ENCODE results near the gene MDFI.
A peak's percentile ranks its signal among the peaks of the same experiment; 100 is the strongest.

MDFI gene

DNA sequence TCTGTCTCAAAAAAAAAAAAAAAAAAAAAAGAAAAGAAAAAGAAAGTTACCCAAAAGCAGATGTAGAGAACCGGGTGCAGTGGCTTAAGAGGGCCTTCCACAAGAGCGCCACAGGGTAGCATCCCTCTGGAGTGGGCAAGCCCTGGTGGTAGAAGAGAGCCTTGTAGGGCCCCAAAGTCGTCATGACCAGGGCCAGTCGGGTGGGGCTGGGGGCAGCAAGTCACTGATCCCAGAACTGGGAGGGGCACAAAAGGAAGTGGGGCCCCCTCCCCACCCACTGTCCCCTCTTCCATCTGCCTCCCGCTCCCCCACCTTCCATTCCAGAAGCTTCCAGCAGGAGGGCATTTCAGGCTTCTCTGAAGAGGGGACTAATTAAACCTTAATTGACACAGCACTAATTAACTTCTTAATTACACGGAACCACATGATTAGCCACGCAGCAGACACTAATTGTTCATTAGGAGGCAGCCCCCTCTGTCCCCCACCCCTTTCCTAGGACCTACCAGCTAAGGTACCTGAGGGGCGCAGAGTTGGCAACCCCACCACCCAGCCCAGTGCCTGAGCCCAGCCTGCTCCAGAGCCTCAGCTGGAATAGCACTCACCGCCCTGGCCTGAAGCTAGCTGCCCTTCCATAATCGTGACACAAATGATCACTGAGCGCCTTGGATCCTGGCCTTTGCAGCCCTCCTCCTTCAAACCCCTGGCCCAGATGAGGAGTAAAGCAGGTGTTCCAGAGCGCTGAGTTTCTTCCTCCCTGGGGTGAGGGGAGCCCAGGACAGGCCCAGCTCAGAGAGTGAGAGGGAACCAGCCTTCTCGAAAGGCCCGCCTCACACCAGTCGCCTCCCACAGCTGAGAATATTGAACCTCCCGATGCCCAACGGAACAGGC, 34.8 kb downstream of the MDFI start:
- DNase-seq (ENCODE audit: low spot score), result no peak

DNA sequence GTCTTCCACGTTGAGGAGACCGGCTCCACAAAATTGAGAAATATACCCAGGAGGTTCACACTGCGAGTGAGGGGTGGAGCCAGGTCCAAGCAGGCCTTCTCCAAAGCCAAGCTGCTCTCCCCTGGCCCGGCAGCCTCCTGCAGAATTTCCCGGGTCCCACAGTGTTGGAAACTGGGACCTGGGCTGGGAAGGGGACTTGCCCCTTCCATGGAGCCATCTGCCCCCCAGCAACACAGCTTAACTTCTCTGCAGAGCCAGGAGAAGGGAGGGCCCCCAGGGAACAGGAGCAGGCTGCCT, 35.4 kb downstream of the MDFI start:
- DNase-seq (ENCODE audit: low spot score), result no peak

DNA sequence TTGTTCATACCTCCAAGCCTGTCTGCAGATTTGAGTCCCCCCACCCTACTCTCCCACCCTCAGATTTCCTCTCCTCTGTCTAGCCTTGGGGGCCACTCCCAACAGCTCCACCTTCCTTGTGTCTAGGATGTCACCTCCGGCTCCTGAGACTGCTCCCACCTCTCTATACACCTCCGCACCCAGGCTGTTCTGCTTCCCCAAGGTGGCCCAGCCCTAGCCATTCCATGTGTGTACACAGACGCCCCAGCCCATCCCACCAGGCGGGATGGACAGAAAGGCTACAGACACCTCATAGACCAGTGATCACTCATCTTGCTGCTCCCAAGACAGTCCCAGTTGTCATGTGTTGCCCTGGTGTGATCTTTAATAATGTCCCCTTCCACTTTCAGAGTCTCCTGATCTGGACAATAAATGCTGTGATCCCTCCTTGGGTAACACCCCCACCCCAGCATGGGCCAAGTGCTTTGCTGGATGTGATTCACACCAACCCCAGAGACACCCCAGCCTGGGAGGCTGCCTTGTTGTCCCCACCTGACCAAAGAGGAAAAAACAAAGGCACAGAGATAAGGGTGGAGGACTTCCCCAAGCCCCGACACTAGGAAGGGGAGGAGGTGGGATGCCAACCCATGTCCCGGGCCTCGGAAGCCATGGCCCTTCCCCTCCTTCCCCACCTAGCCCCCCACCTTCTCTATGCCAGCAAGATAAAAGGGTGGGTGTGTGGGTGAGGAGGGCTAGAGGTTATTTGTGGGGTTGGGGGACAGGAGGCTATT, 36.1 kb downstream of the MDFI start:
- no peak for DNase-seq (ENCODE audit: low spot score)

DNA sequence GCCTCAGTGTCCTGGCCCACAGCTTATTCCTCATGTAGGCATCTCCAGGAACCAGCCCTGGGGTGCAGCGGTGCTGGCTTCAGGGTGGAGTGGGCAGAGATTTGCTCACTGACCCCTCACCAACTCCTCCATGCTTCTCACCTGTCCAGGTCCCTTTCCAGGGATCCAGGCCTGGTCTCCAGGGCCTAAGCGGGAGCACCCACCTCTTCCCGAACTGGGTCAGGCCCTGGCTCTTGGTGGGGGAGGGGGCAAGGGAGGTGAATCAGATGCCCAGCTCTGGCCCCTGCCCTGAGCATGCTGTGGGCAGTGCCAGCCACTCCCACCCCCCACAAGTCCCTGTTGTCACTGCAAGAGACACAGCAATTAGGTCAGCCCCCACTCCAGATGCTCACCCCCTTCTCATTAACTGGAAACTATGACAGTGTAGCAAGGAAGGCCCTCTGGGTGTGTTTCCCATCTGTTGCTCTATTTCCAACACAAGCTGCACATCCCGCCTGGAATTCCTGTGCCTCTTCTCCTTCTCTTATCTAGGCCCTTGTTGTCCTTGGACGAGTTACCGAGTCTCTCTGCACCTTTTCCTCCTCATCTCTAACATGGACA, 37.0 kb downstream of the MDFI start:
- no peak for DNase-seq (ENCODE audit: low spot score)

DNA sequence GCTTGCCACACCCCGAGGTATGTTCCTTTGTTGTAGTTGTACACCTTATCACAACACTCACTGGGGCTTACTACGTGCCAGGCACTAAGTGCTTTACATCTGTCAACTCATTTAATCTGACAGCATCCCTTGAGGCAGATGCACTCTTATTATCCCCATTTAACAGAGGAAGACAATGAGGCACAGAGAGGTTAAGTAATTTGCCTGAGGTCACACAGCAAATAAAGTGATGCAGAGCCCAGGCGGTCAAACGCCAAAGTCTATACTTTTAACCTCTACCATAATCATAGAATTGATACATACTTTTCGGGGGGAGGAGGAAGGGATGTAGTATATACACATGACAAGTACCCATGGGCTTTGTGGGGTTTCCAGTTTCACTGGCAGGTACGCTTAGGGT, 37.7 kb downstream of the MDFI start:
- DNase-seq (ENCODE audit: low spot score), result no peak

DNA sequence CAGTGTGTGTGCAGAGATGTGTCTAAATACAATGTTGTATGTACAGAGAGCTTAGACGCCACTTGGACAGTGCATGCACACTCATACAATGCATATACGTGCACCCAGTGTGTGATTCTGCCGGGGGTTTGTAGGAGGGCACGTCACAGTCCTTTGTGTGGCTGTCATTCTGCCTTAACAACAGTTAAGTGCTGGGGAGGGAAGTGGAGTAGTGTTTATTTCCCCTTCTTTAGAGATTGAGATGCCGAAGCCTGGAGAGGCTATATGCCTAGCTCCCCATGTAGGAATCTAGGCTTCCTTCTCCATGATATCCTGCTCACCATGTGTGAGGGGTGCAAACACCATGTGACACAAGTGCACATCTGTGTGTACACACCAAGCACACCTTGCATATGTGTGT, 38.2 kb downstream of the MDFI start:
- no peak for DNase-seq (ENCODE audit: low spot score)

DNA sequence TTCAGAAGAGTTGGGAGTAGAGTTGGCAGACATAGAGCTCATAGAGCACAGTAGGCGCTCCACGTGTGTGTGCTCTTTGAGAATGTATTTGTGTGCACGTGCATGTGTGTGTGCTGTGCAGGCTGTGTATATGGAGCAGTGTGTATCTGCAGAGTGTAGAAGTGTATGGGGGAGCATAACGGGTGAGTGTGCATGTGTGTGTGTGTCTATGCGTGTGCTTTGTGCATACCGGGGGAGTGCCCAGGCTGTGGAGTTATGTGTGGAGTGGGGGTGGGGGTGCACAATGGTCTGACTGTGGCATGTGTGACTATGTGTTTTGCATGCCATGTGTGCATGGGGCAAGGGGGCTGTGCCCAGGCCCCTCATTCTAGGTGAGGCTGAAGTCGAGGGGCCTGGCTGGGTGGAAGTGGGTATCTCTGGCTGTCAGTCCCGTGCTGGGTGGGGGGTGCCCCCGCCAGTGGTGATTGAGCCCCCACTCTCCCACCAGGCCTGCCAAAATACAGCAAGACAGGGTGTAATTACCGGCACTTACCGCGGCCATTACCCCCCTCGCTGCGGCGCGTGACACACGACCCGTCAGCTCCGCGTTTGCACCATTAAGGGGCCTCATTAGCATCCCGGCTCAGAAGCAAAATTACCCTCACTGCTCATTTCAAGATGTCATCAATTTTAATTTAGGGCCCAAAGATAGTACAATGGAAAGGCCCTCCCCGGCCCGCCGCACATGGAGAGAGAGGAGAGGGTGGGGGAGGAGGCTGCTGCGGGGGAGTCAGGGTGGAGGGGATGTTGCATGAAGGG, 39.1 kb downstream of the MDFI start:
- DNase-seq (ENCODE audit: low spot score), result no peak

DNA sequence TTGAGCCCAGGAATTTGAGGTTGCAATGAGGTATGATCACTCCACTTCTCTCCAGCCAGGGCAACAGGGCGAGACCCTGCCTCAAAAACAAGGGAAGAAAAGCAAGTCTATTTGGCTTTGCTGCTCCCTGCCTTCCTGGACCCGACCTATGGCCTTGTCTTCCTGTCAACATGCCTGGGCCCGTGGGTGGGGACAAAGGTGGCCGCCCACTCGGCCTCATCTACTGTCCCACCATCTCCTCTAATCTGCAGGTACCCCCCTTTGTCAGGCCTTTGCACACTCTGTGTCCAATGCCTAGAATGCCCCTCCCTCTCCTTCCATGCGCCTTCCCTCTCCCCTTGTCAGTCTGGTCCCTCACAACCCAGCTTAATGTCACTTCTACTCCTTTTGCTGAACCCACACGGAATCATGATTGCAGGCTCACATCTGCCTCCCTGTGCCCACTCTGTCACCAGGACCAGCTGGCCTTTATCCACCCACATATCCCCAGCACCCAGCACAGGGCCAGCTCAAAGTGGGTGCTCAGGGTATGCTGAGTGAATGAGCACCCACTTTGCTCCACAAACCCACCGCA, 40.3 kb downstream of the MDFI start:
- DNase-seq (ENCODE audit: low spot score), result no peak

DNA sequence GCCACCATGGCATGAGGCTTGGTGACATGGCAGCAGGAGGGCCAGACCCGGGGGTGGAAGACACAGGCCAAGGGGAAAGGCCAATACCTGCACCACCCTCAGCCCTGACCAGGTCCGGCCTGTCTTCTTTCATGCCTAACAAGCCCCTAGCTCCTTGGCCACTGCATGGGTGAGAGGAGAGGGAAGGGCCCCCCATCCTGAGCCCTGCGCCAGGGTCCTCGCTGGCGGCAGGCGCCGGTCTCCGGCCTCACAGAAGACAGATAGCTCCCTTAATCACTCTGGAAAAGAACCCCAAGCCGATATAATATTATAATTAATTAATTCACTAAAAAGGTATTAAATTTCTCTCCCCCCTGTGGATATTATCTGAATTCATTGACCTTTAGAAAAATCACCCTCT, 41.4 kb downstream of the MDFI start:
- no peak for DNase-seq (ENCODE audit: low spot score)

DNA sequence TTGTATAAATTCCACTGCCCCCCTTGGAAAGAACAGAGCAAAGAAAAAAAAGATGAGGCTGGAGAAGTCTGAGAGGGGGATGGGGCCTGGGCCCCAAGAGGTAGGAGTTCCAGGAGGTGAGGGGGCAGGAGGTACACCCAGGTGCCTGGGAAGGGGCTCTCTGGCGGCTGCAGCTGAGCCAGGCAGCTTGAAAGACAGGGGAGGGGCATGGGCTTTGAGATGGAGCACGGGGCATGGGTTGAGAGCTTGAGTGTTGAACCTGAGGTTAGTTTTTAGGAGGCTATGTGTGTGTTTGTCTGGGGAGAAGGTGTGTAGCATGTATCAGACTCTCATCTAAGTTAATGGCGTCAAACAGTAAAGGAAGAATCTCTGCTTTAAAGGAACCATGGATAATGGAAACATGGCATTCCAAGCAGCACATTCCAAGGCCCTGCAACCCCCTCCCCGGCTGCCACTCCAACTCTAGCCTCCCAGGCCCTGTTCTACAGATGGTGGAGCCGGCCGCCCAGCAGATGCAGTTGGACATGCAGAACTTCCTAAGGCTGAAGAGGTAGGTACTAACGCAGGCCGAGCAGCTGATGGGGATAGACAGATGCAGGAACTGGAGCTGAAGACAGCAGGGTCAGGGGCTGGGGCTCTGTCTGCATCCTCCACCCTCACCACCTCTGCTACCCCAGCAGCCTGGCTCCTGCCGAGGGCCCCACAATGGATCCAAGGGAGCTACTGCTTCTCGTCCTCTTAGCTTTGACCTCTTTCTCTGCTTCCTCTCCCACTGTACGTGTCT, 42.1 kb downstream of the MDFI start:
- DNase-seq (ENCODE audit: low spot score), result no peak

DNA sequence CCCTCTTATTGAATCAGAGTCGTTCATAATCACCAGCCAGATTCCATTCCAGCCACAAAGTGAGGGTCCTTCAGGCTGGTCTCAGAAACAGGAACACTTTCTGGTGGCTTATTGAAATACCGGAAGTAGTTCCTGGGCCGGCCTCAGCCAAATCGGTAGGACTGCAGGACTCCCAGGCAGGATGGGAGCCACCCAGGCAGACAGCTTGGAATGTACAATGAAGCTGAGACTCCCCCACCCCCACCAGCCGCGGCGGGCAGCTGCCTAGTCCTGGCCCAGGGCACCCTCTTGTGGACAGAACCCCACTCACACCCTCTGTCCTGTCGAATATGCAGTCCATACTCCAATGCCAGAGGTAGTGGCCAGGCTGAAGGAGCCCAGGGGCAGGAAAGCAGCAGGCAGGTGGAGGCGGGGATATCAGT, 43.8 kb downstream of the MDFI start:
- DNase-seq (ENCODE audit: low spot score), result peak; percentile 10

DNA sequence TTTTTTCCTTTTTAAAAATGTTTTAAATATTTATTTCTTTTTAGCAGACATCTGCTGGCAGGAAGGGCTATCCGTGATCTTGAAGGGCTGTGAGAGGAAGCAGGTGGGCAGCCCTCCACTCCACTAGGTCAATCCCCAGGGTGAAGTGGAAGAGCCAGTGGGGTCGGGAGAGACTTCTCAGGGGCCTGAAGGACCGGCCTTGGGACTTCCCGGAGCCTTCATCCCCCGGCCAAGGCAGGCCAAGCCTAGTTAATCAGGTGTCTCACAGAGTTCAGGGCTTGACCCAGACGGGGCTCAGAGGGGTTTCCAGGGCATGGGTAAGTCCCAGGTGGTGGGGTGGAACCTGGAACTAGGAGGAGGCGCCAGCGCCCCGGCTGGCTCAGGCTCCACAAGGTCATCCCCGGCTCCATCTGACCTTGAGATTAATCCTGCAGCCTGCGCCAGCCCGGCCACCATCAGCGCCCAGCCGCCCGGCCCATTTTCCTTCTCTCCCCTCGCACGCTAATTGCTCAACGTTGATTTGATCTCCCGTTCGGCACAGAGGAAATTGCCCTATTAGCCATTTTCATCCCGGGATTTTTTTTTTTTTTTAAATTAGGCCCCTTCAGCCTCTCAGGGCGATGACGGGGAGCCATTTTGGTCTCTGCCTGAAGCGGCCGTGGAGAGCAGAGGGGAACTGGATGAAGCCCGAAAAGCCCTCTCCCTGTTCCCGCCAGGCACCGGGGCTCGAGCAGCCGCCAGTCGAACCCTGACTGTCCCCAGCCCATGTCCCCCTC, 44.4 kb downstream of the MDFI start:
- no peak for DNase-seq (ENCODE audit: low spot score)

DNA sequence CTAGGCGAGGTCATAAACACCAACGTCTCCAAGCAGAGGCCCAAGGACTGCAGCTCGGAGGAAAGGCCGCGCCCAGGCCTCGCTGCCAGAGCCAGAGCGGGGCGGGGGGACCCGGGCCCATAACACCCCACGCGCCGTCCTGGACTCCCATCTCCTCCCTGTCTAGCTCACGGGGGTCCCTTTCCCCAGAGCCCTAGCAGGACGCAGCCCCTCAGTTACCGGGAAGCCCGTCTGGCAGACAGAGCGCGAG, 44.9 kb downstream of the MDFI start:
- no peak for DNase-seq (ENCODE audit: low spot score)

DNA sequence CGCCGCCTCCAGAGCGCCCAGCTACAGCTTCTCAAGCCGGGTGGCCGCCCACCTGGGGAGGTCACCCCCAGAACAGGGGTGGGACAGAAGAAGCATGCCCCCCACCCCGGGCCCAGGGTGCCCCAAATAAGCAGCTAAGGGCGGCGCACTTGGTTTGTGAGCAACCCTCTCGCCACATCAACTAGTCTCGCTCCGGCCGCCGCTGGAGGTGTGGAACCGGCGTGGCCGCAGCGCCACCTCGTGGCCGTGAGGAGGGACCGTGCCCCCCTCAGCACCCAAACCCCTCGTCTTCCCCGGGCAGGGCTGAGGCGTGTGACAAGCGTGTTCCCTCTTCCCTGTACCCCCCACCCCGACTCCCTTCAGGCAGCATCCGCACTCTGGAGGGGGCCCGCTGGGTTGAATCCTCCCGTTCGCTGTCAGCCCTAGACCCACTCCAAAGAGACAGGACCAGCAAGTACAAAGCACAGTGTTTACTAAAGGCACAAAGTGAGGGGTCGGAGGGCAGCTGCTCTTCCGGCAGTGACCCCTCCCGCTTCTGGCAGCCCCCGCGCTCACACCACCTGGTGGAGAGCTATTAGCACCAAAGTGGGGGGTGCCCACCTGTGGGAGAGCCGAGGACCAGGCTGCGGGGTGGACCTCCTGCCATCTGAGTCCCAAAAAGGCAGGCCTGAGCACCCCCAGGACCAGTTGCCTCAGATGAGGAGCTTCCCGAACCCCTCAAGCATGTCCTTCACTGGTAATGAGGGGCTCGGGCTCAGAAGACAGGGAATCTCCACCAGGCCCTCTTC, 45.4 kb downstream of the MDFI start:
- peak; percentile 45 for DNase-seq (ENCODE audit: low spot score)

DNA sequence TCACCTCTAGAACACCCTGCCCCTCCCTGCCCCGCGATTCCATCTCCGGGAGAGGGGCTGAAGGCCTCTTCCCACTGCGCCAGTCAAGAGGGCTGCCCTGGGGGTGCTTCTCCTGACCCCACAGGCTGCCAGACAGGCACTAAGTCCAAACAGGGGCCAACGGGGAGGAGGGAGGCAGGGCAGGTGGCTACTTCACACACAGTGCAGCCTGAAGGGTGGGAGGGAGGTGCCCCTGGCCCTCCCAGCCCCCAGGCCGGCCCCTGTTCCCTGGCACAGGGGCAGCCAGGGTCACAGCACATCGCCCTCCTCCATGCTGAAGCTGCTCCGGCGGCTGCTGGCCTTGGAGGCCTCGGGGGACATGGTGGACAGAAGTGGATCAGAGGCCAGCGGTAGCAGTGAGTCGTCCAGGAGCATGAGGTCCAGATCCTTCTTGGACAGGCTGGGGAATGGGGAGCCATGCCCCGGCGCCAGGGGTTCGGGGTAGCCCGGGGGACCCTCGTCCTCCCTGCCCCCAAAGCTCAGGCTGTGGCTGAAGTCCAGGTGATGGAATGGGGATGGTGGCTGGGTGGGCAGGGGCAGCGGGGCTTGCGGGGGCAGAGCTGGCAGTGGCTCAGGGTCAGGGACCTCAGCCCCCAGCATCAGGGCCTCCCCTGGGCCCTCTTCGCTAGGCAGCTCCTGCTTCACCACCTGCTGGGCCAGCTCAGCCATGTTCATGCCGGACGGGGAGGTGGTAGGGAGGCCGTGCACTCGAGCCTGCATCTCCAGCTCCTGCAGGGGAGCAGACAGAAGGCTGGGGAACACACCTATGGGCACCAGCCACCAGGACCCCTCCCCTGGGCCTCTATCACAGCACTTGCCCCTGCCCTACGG, 46.3 kb downstream of the MDFI start:
- no peak for DNase-seq (ENCODE audit: low spot score)

DNA sequence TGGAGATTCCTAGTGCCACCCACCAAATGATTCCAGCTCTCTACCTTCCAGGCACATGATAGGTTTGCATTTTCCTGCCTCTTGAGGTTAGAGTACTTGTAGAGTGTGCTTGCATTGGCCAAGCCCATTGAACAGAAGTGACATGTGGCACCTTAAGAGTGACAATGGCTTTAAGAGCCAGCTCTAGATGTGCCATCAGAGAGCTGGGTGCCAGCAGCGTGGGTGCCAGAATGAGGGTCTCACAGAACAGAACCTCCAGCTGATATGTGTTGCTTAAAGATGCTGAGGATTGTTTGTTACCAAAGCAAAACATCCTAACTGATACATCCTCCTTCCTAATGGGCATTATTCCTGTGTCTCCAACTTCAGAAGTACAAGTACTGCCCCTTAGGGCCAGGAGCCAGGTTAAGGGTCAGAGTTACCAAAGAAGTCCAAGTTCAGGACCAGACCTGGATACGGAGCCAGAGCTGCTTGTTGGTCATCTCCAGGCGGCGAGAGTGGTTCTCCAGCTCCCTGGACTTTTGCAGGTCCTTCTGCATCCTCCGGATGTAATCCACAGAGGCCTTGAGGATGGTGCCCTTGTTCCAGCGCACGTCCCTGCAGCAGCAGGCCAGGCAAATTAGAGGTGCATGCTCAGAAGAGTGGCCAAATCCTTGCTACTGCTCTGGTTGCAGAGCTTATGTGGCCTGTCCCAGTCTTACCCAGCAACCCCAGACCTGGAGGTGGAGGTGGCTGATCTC, 47.5 kb downstream of the MDFI start:
- no peak for DNase-seq (ENCODE audit: low spot score)

DNA sequence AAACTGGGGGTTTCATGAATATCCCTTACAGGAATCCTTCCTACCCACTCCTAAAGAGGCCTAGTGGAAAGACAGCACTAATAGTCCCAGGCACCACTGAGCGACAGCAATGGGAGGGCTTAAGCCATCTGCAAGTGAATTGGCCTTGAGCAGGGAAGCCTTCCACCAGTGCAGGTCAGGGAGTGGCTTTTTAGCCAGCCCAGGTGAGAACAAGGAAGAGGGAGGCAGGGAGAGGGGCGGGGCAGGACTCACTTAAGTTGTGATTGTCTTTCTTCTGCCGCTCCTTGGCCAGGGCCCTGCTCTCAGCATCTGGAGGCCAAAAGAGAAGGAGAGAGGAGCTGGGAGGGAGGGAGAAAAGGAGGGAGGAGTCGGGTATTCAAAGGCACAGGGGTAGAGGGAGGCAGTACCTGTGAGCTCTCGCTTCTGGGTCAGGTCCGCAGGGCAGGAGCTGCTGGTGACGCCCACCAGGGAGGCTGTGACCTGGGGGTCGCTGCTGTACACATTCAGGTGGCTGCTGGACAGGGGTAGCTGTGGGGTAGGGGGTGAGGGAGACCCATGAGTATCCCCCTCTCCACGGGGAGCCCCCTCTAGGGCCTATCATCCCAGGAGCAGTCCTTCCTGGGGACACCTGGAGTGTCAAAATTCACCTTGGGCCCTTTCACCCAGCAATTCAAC, 49.4 kb downstream of the MDFI start:
- DNase-seq (ENCODE audit: low spot score), result no peak
